Endothelial cell of umbilical vein (primary cell): ENCODE results near the gene UBAC1. TPM values are rescaled to one million over a fixed set of nuclear protein-coding genes. Genes with fewer than 3 reads are reported as not detected.

Experiments
- BruUV-seq: library from RNA; stranded (reverse); fragments of 400-500 nt; replicated peaks from 2 replicates; lab custom pipeline; 2021; lab: Mats Ljungman, UMichigan
- CTCF ChIA-PET: fragments of 300-600, 350-600 bp; sonication (Branson Sonifier 250); formaldehyde crosslinking; loops from one replicate; lab custom pipeline; 2021; ENCODE audit warnings: antibody characterized with exemption, inconsistent platforms; lab: Charles Lee
- POLR2A ChIA-PET: fragments of 300-600, 350-600 bp; sonication (Branson Sonifier 250); formaldehyde crosslinking; loops from one replicate; lab custom pipeline; 2021; ENCODE audit warnings: antibody characterized with exemption, inconsistent platforms; lab: Charles Lee
- DNase-seq: peaks from one replicate; pipeline ENCODE4 v3.0.0-alpha.2; 2011; ENCODE audit warnings: low read depth, low spot score
- FAIRE-seq: peaks from 2 replicates; lab custom pipeline; 2011; peaks lifted over from hg19 to GRCh38; lab: Jason Lieb, UNC
- H2AFZ ChIP-seq: 2 replicates; pipeline ENCODE4 v1.6.0; 2012; ENCODE audit warnings: low read depth, low read length, control low read depth, inconsistent platforms
- H3K27ac ChIP-seq: 2 replicates; pipeline ENCODE4 v1.5.1; 2011; ENCODE audit warnings: low read depth, mild to moderate bottlenecking, control low read depth, low read length, moderate library complexity; ENCODE audit not compliant: insufficient read depth
- H3K27me3 ChIP-seq, 2 experiments: 2 replicates each; pipeline versions ENCODE4 v1.6.0 to v1.6.1; 2011; ENCODE audit warnings: low read length in 2 of 2, mixed read lengths in 1 of 2; ENCODE audit not compliant: control insufficient read depth in 2 of 2, insufficient read depth in 2 of 2
- H3K36me3 ChIP-seq, 2 experiments: 2 replicates in 1 of 2; 3 replicates in 1 of 2; pipeline ENCODE4 v1.5.1; 2011; ENCODE audit warnings: low read length in 2 of 2, mild to moderate bottlenecking in 1 of 2, moderate library complexity in 1 of 2; ENCODE audit not compliant: control insufficient read depth in 2 of 2, insufficient read depth in 2 of 2; ENCODE audit errors: extremely low read depth in 1 of 2
- H3K4me1 ChIP-seq: 3 replicates; pipeline ENCODE4 v1.5.1; 2011; ENCODE audit warnings: mild to moderate bottlenecking, low read length; ENCODE audit not compliant: control insufficient read depth, insufficient read depth; ENCODE audit errors: extremely low read depth
- H3K4me2 ChIP-seq: 2 replicates; pipeline ENCODE4 v1.6.1; 2011; ENCODE audit warnings: low read length, control low read depth, mixed read lengths; ENCODE audit not compliant: insufficient read depth
- H3K4me3 ChIP-seq, 3 experiments: fragments of 200-600 bp in 1 of 3; sonication (generic), shearing (Covaris generic) in 1 of 3; replicated peaks in 1 of 3; 2 replicates each; pipeline ENCODE4 v1.5.1; 2011 to 2016; ENCODE audit warnings: control low read depth in 3 of 3, low read length in 3 of 3, mild to moderate bottlenecking in 2 of 3, inconsistent platforms in 1 of 3, low read depth in 1 of 3, moderate library complexity in 1 of 3; ENCODE audit not compliant: insufficient read depth in 1 of 3
- H3K79me2 ChIP-seq: 2 replicates; pipeline ENCODE4 v1.6.0; 2012; ENCODE audit warnings: low read length, inconsistent platforms; ENCODE audit not compliant: control insufficient read depth, insufficient read depth
- H3K9ac ChIP-seq: replicated peaks from 2 replicates; pipeline ENCODE3; 2011; ENCODE audit warnings: low read length, control low read depth; ENCODE audit not compliant: insufficient read depth; ENCODE audit errors: extremely low read depth
- H3K9me1 ChIP-seq: replicated peaks from 3 replicates; pipeline ENCODE4 v1.6.0; 2011; ENCODE audit warnings: mild to moderate bottlenecking, low read length; ENCODE audit not compliant: control insufficient read depth, insufficient read depth; ENCODE audit errors: extremely low read depth
- H3K9me3 ChIP-seq: replicated peaks from 2 replicates; pipeline ENCODE4 v1.5.1; 2012; ENCODE audit warnings: low read length, inconsistent platforms; ENCODE audit not compliant: control insufficient read depth, insufficient read depth
- H4K20me1 ChIP-seq: replicated peaks from 2 replicates; pipeline ENCODE3; 2011; ENCODE audit warnings: mild to moderate bottlenecking, low read length; ENCODE audit not compliant: control insufficient read depth, insufficient read depth; ENCODE audit errors: extremely low read depth
- CTCF ChIP-seq, 2 donors: IDR thresholded peaks; 1 replicate in 1 of 2; 2 replicates in 1 of 2; pipeline ENCODE4 v1.5.1; 2011; ENCODE audit warnings: low read length in 2 of 2, mild to moderate bottlenecking in 2 of 2, moderate library complexity in 2 of 2, control low read depth in 1 of 2, inconsistent platforms in 1 of 2, low read depth in 1 of 2; ENCODE audit not compliant: insufficient read depth in 1 of 2; ENCODE audit errors: extremely low read depth in 1 of 2
- EZH2 ChIP-seq: IDR thresholded peaks from 2 replicates; pipeline ENCODE4 v1.6.1; 2012; ENCODE audit warnings: borderline replicate concordance, low read depth, mild to moderate bottlenecking, moderate library complexity, low read length, inconsistent platforms; ENCODE audit not compliant: severe bottlenecking
- FOS ChIP-seq: IDR thresholded peaks from 2 replicates; pipeline ENCODE4 v1.6.1; 2011; ENCODE audit warnings: mild to moderate bottlenecking, low read length, moderate library complexity, borderline replicate concordance; ENCODE audit not compliant: insufficient read depth
- GATA2 ChIP-seq: IDR thresholded peaks from 2 replicates; pipeline ENCODE4 v1.7.0; 2011; ENCODE audit warnings: low read depth, mild to moderate bottlenecking, moderate library complexity, mixed read lengths, low read length; ENCODE audit not compliant: insufficient read length, insufficient read depth
- JUN ChIP-seq: IDR thresholded peaks from 2 replicates; pipeline ENCODE4 v1.6.1; 2011; ENCODE audit warnings: borderline replicate concordance, low read depth; ENCODE audit not compliant: insufficient read length, insufficient read depth
- MYC ChIP-seq: IDR thresholded peaks from one replicate; pipeline ENCODE4 v1.6.1; 2011; ENCODE audit warnings: mild to moderate bottlenecking, low read depth, low read length
- POLR2A ChIP-seq: IDR thresholded peaks from 2 replicates; pipeline ENCODE4 v1.6.1; 2012; ENCODE audit warnings: low read depth, mild to moderate bottlenecking, control low read depth, low read length
- POLR2AphosphoS5 ChIP-seq: IDR thresholded peaks from 2 replicates; pipeline ENCODE4 v1.6.1; 2012; ENCODE audit warnings: low read depth, mild to moderate bottlenecking, control low read depth, low read length, moderate library complexity; ENCODE audit not compliant: insufficient read depth
- dilution Hi-C: fragments of 300-500 bp; cut with MboI; formaldehyde crosslinking; loops from one replicate; pipeline ENCODE4 v1.15.0; 2019; ENCODE audit warnings: low sequenced_read_pairs; ENCODE audit not compliant: extremely low pct_ligation_motif_present
- intact Hi-C: fragments of 100-400 bp; cut with micrococcal nuclease; formaldehyde crosslinking; loops from one replicate; pipeline ENCODE4 v1.10.0; 2022
- polyA plus RNA-seq, 4 experiments: library from polyadenylated mRNA; depleted of rRNA in 3 of 4; stranded (reverse) in 3 of 4; unstranded in 1 of 4; fragments of >200 nt; gene quantifications; 2 replicates each; pipeline versions ENCODE4 v1.2.1 to v1.2.3, GENCODE V29; 2011 to 2012; ENCODE audit warnings: missing spikeins in 1 of 4
- total RNA-seq: library from RNA; stranded (reverse); gene quantifications from 2 replicates; pipeline ENCODE4 v1.2.3, GENCODE V29; 2021
- TF ChIP-seq, protein P1 (sequence below): IDR thresholded peaks from 2 replicates; pipeline ENCODE4 v1.6.1; 2011; ENCODE audit not compliant: insufficient read depth, insufficient read length

Gene UBAC1
- total and polyA plus RNA-seq, 2 donors (not counting 3 experiments of a cell fraction or from before 2014, with no cell fraction given) = 39.5 to 56.7 TPM

DNA sequence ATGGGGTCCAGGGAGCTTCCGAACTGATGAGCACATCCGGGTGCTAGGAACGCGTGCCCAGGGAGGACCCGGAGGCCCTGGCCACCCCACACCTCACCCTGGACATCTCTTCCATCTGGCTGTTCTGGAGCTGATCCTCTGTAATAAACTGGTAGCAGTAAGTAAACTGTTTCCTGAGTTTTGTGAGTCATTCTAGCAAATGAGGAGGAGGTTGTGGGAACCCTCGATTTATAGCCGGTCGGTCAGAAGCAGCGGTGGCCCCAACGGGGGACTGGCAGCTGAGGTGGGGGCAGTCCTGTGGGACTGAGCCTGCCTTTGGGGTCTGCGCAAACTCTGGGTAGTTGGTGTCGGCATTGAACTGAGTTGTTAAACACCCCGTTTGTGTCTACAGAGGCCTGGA lies 15.4 kb upstream of the UBAC1 start:
- no peak overlapping the region for H3K9ac ChIP-seq
- no peaks in the 10 kb centered on the region for H3K79me2 ChIP-seq
- no peaks in the 10 kb centered on the region for H3K36me3 ChIP-seq
- no TSS peak for BruUV-seq
- no peak overlapping the region for H3K4me2 ChIP-seq
- ChIA-PET POLR2A (no interaction called here), CTCF (interaction anchor here (2.1 kb wide), 1 partner anchor 12 kb away, joined by 5 read pairs; no protein-coding TSS in a partner anchor)
- H3K27me3 ChIP-seq = no peaks in the 10 kb centered on the region
- no peaks in the 10 kb centered on the region for H3K9me1 ChIP-seq
- H4K20me1 ChIP-seq = no peaks in the 10 kb centered on the region
- DNase-seq = no peak
- H3K4me3 ChIP-seq = no peak overlapping the region
- no peaks in the 10 kb centered on the region for H3K9me3 ChIP-seq
- intact Hi-C loops = no loop called here
- TF ChIP-seq FOS (peak; percentile 33), CTCF (IDR thresholded peaks at IDR 0.05; ENCODE audit: extremely low read depth in 1 of 2, insufficient read depth in 1 of 2, low read depth in 1 of 2, low read length in 2 of 2) (no peak)
- no peak for FAIRE-seq
- dilution Hi-C loops = no loop called here
- no peak overlapping the region for H3K27ac ChIP-seq
- H2AFZ ChIP-seq = no peak overlapping the region
- peaks cover 4% of the 10 kb centered on the region for H3K4me1 ChIP-seq

DNA sequence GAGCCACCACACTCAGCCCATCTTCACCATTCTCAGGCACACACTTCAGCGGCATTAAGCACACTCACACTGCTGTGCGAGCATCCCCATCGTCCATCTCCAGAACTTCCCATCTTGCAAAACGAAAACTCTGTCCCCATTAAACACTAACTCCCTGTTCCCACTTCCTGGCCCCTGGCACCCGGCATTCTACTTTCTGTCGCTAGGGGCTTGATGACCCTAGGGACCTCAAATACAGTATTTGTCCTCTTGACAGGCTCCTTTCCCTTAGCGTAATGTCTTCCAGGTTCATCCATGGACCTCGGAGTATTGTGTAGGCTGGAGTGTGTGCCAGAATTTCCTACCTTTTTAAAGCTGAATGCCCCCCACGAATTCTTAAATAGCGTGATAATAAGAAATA lies 14.7 kb upstream of the UBAC1 start:
- no peak overlapping the region for H3K4me3 ChIP-seq
- FAIRE-seq (no peak), DNase-seq (no peak)
- H3K36me3 ChIP-seq = no peaks in the 10 kb centered on the region
- H3K79me2 ChIP-seq = no peaks in the 10 kb centered on the region
- H3K27me3 ChIP-seq = no peaks in the 10 kb centered on the region
- H3K4me1 ChIP-seq = peaks cover 4% of the 10 kb centered on the region
- H3K9ac ChIP-seq = no peak overlapping the region
- intact Hi-C loops (no loop called here), dilution Hi-C loops (no loop called here)
- no peaks in the 10 kb centered on the region for H3K9me1 ChIP-seq
- ChIA-PET POLR2A (no interaction called here), CTCF (interaction anchor here (2.1 kb wide), 1 partner anchor 13 kb away, joined by 5 read pairs; no protein-coding TSS in a partner anchor)
- H3K4me2 ChIP-seq = no peak overlapping the region
- BruUV-seq = no TSS peak
- TF ChIP-seq POLR2AphosphoS5 (no peak), GATA2 (no peak), CTCF (IDR thresholded peaks at IDR 0.05; ENCODE audit: extremely low read depth in 1 of 2, insufficient read depth in 1 of 2, low read depth in 1 of 2, low read length in 2 of 2) (no peak), EZH2 (no peak), MYC (no peak), POLR2A (no peak), FOS (no peak), JUN (no peak)
- TF ChIP-seq, protein P1, sequence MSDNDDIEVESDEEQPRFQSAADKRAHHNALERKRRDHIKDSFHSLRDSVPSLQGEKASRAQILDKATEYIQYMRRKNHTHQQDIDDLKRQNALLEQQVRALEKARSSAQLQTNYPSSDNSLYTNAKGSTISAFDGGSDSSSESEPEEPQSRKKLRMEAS = no peak
- H3K9me3 ChIP-seq = no peaks in the 10 kb centered on the region
- no peaks in the 10 kb centered on the region for H4K20me1 ChIP-seq
- no peak overlapping the region for H3K27ac ChIP-seq
- no peak overlapping the region for H2AFZ ChIP-seq
